ENCODE measurements around the gene CTDP1. TPM values are rescaled to one million over a fixed set of nuclear protein-coding genes. Genes with fewer than 3 reads are reported as not detected.

CTDP1 gene
- total RNA-seq, 1 experiment from 2014 or later, result 24.9 TPM

DNA sequence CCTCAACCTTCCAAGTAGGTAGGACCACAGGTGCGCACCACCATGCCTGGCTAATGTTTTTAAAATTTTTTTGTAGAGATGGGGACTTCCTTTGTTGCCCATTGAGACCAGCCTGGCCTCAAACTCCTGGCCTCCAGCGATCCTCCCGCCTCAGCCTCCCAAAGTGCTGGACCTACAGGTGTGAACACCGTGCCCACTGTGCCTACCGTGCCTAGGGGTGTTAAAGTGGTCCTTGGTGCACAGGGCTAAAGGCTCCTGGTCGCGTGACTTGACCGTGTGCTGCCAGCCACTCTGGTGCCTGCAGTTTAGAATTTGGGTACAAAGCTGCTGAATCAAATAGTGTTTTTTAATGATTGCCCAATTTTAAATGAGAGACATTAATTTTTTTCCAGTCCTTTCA is 67.1 kb downstream of the CTDP1 start:
- no peak for TF ChIP-seq JUND (IDR thresholded peaks at IDR 0.05)
- no peak for TF ChIP-seq POLR2AphosphoS5 (IDR thresholded peaks at IDR 0.05; ENCODE audit: low read depth, low read length)
- no peak for TF ChIP-seq FOSL1 (IDR thresholded peaks at IDR 0.05; ENCODE audit: low read depth)
- TF ChIP-seq CEBPB (IDR thresholded peaks at IDR 0.05; ENCODE audit: low read depth), result no peak
- TF ChIP-seq TCF7L2 (IDR thresholded peaks at IDR 0.05; ENCODE audit: borderline replicate concordance, extremely low read depth, insufficient read depth, insufficient read length), result no peak
- TF ChIP-seq, protein P1, sequence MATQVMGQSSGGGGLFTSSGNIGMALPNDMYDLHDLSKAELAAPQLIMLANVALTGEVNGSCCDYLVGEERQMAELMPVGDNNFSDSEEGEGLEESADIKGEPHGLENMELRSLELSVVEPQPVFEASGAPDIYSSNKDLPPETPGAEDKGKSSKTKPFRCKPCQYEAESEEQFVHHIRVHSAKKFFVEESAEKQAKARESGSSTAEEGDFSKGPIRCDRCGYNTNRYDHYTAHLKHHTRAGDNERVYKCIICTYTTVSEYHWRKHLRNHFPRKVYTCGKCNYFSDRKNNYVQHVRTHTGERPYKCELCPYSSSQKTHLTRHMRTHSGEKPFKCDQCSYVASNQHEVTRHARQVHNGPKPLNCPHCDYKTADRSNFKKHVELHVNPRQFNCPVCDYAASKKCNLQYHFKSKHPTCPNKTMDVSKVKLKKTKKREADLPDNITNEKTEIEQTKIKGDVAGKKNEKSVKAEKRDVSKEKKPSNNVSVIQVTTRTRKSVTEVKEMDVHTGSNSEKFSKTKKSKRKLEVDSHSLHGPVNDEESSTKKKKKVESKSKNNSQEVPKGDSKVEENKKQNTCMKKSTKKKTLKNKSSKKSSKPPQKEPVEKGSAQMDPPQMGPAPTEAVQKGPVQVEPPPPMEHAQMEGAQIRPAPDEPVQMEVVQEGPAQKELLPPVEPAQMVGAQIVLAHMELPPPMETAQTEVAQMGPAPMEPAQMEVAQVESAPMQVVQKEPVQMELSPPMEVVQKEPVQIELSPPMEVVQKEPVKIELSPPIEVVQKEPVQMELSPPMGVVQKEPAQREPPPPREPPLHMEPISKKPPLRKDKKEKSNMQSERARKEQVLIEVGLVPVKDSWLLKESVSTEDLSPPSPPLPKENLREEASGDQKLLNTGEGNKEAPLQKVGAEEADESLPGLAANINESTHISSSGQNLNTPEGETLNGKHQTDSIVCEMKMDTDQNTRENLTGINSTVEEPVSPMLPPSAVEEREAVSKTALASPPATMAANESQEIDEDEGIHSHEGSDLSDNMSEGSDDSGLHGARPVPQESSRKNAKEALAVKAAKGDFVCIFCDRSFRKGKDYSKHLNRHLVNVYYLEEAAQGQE (IDR thresholded peaks at IDR 0.05; ENCODE audit: low read depth), result no peak
- no peak for TF ChIP-seq SP1 (IDR thresholded peaks at IDR 0.05; ENCODE audit: low read depth)
- TF ChIP-seq, protein P2, sequence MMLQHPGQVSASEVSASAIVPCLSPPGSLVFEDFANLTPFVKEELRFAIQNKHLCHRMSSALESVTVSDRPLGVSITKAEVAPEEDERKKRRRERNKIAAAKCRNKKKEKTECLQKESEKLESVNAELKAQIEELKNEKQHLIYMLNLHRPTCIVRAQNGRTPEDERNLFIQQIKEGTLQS (IDR thresholded peaks at IDR 0.05), result no peak
- TF ChIP-seq EZH2phosphoT487 (IDR thresholded peaks at IDR 0.05; ENCODE audit: borderline replicate concordance), result no peak
- TF ChIP-seq, protein P3, sequence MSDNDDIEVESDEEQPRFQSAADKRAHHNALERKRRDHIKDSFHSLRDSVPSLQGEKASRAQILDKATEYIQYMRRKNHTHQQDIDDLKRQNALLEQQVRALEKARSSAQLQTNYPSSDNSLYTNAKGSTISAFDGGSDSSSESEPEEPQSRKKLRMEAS (IDR thresholded peaks at IDR 0.05), result no peak
- no peak for TF ChIP-seq ZFX (IDR thresholded peaks at IDR 0.05)
- TF ChIP-seq YY1 (IDR thresholded peaks at IDR 0.05; ENCODE audit: extremely low read depth, insufficient replicate concordance, low read depth, low read length), result no peak
- TF ChIP-seq CBX3 (IDR thresholded peaks at IDR 0.05; ENCODE audit: low read depth), result no peak
- no peak for TF ChIP-seq EGR1 (IDR thresholded peaks at IDR 0.05; ENCODE audit: low read depth)
- TF ChIP-seq EZH2 (IDR thresholded peaks at IDR 0.05), result no peak
- no peak for TF ChIP-seq ZNF274 (IDR thresholded peaks at IDR 0.05; ENCODE audit: low read depth, low read length)
- no peak for TF ChIP-seq ELF1 (IDR thresholded peaks at IDR 0.05; ENCODE audit: borderline replicate concordance, low read depth)
- TF ChIP-seq, protein P4, sequence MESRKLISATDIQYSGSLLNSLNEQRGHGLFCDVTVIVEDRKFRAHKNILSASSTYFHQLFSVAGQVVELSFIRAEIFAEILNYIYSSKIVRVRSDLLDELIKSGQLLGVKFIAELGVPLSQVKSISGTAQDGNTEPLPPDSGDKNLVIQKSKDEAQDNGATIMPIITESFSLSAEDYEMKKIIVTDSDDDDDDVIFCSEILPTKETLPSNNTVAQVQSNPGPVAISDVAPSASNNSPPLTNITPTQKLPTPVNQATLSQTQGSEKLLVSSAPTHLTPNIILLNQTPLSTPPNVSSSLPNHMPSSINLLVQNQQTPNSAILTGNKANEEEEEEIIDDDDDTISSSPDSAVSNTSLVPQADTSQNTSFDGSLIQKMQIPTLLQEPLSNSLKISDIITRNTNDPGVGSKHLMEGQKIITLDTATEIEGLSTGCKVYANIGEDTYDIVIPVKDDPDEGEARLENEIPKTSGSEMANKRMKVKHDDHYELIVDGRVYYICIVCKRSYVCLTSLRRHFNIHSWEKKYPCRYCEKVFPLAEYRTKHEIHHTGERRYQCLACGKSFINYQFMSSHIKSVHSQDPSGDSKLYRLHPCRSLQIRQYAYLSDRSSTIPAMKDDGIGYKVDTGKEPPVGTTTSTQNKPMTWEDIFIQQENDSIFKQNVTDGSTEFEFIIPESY (IDR thresholded peaks at IDR 0.05; ENCODE audit: extremely low read depth, insufficient replicate concordance, low read length), result no peak
- TF ChIP-seq POLR2A (IDR thresholded peaks at IDR 0.05; ENCODE audit: borderline replicate concordance, extremely low read depth, insufficient read depth, insufficient read length), result no peak
- Histone ChIP-seq H3K27ac (ENCODE audit: low read depth, low read length) (no peak overlapping the region), H3K4me3 (replicated peaks in 1 of 2; ENCODE audit: low read depth in 1 of 2, low read length in 2 of 2) (no peak overlapping the region), H3K36me3 (ENCODE audit: control insufficient read depth in 1 of 2, insufficient read depth in 2 of 2, low read length in 2 of 2) (peaks cover 2 to 5% of the 10 kb centered on the region in 2 experiments; a peak in 1 of 4 replicates), H3K4me1 (ENCODE audit: control insufficient read depth in 1 of 2, insufficient read depth in 2 of 2, low read length in 2 of 2) (no peaks in the 10 kb centered on the region), H3K27me3 (ENCODE audit: insufficient read depth, low read length) (no peaks in the 10 kb centered on the region), H4K20me1 (ENCODE audit: insufficient read depth) (no peaks in the 10 kb centered on the region), H3K79me2 (ENCODE audit: insufficient read depth, low read length) (no peaks in the 10 kb centered on the region), H3K9me2 (ENCODE audit: insufficient read depth) (no peaks in the 10 kb centered on the region), H2AFZ (ENCODE audit: low read depth, low read length, poor library complexity, severe bottlenecking) (no peak overlapping the region), H3K9ac (ENCODE audit: low read length) (no peak overlapping the region), H3K9me3 (ENCODE audit: control insufficient read depth in 1 of 2, insufficient read depth in 1 of 2, low read depth in 1 of 2, low read length in 2 of 2) (no peaks in the 10 kb centered on the region), H3K4me2 (ENCODE audit: low read length) (no peak overlapping the region)
- POLR2A ChIA-PET, result no interaction called here
- CTCF ChIA-PET, result no interaction called here
- BruUV-seq (replicated peaks), result no TSS peak
- intact Hi-C loops (cut with micrococcal nuclease), result no loop called here
- RAD21 ChIA-PET (ENCODE audit: low non-redundant PET in 1 of 2, low total read pairs in 2 of 2, uncharacterized antibody in 2 of 2, unreplicated experiment in 2 of 2), result no interaction called here
- ATAC-seq (no peak), DNase-seq (ENCODE audit: low read depth, low spot score) (no peak)
